SKM-1 (cell line): ENCODE results near the gene THOP1.
"Not testable (repeated sequence)": the region's sequence is repeated elsewhere in the genome, so short reads cannot be mapped to it uniquely, and the experiment has no call there.

Experiments used
- DNase-seq: peaks from one replicate; lab custom pipeline; 2025; ENCODE audit not compliant: unreplicated experiment; lab: John Stamatoyannopoulos, UW

THOP1 gene

DNA sequence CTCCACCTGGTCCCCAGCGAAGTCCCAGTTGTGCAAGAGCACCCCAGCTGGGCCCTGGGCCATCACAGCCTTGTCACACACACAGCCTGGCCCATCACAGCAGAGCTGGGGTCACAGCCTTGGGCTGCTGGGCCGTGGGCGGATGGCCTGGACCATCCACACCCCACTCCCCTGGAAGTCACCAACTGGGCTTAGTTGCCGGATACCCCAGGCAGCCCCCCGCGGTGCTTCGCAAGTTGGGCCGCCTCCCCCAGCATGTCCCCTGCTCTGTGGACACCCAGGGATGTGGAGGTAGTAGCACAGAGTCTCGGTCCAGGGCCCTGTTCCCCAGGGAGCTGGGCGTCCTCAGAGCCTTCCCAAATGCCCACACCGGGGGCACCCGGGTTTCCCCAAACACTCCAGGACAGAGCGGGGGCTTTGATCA lies 29.9 kb downstream of the THOP1 start:
- DNase-seq, result no peak

DNA sequence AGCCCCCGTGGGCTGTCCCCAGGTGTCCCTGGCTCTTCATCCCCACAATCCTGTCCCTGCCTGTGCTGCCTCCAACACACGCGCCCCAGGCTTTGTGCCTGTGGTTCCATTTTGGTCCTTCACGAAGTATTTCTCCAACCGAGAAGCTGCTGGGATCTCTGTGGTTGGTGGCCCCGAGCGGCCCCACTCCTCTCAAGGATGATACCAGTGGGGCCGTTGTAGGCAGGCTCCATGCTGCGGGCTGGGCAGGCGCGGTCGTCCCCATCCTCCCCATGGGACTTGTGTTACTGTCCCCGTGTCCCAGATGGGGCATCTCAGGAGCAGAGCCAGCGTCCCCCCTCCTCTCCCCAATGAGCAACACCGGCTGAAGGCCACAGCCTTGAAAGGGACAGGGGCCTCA lies 30.6 kb downstream of the THOP1 start:
- DNase-seq, result no peak

DNA sequence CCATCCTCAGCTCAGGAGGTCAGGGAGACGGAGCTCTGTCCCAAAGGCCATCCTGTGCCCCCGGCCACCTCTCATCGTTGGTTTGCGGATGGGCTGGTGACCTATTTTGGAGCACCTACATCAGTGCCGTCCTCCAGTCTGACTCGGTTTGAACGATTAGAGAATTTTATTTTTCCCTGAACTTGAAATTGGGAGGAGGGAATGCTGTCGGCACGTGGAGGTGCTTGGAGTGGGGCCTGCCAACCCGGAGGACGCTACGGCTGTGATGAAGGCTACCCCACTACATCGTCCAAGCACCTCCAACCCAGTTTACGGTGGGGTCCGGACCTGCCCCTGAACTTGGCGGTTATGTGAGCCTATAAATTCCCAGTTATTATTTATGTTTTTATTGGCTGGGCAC lies 31.3 kb downstream of the THOP1 start:
- DNase-seq, result no peak

DNA sequence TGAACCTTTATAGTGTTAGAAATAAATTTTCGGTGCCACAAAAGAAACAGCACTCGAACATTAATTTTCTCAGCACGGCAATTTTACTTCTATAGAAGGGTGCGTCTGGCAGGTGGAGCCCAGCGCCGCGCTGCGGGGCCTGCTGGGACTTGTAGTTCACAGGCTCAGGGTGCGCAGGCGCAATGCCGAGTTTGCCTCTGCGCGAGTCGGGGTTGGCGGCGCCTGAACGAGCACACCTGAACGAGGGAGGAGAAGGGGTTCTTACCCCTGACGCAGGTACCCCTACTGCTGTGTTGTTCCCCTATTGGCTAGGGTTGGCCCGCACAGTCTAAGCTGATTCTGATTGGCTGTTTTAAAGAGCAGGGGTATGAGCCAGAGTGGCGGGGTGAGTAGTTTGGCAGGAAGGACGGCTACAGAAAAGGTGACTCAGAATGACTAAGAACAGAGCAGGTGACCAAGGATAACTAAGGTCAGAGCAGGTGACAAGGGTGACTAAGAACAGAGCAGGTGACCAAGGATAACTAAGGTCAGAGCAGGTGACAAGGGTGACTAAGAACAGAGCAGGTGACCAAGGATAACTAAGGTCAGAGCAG lies 32.0 kb downstream of the THOP1 start:
- DNase-seq, result not testable (repeated sequence)

DNA sequence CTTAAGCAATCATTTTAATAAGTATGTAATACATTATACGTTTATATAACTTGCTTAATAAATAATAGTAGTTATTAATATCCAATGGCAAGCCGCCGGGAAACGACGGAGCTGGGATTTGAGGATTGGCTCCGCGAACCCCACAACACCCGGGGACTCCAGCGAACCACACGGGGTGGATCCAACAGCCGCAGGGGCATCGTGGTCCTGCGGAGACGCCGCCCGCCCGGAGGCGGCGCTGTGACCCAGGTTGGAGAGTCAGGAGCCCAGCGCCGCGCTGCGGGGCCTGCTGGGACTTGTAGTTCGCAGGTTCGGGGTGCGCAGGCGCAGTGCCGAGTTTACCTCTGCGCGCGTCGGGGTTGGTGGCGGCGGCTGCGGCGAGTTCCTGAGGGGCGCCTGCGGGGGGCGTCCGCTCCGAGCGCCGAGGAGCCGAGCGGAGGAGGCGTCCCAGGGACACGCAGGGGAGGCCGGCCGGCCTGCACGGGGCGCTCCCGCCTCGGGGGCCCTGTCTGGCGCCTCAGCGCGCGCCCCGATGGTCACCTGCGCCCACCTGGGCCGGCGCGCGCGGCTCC lies 34.3 kb downstream of the THOP1 start, which contains the start of gene ZNF554:
Gene ZNF554 (plus strand): TSS at position 329 of the 572 bp plus-strand sequence. CDS start 204 bp downstream, at position 533.
- DNase-seq, result peak; percentile 76

DNA sequence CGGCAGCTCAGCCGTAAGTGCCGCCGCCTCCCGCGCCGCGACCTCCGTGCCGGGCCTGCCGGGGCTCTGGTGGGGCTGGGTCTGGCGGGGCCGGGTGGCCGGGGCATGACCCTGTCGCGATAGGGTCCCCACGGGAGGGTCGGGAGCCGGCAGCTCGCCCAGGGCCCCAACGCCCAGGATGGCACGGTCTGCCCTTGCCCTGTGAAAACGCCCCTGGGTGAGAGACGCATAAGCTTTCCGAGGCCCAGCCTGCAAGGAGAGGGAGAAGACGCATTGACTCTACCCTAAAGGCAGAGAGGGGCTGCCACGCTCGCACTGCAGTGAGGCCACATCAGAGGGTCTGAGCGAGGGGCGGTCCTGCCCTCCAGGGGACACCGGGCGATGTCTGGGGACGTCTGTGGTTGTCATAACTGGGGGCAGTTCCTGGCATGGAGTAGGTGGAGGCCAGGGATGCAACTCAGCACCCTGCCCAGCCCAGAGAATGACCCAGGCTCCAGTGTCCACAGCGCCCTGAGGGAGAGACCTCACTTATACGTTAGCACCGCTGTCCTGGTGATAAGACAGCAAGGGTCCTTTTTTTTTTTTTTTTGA lies 34.9 kb downstream of the THOP1 start:
- no peak for DNase-seq

DNA sequence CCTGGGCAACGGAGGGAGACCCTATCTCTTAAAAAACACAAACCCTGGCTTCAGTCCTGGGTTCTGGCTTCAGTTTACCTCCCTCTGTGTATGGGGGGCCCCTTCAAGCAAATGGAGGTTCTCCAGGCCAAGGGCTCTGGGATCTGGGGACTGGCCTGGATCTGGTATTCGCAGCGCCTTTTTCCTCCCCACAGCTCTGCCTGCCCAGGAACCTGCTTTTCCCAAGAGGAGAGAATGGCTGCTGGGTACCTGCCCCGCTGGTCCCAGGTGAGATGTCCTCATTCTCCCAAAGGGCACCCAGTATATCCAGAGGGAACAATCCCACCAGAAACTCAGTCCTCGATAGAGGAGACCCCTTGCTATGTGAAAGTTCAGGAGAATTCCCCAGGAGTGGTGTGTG lies 37.5 kb downstream of the THOP1 start:
- no peak for DNase-seq

DNA sequence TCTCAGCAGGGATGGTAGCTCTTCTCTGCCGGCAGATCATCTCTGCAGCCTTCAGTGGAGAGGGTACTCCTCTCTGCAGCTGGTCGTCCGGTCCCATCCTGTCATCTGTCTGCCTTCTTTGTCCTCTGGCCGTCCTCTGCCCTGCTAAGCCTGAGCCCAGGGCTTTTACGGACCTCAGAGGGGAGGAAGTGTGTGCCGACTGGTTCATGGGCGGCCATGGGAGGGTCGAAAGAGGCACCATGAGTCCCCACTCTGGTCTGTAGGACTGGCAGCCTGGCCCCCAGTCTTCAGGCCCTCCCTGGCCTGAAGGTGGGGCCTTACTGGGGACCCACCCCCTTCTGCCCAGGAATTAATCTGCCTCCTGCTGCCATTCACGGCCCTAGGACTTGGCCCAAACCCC lies 38.3 kb downstream of the THOP1 start:
- no peak for DNase-seq

DNA sequence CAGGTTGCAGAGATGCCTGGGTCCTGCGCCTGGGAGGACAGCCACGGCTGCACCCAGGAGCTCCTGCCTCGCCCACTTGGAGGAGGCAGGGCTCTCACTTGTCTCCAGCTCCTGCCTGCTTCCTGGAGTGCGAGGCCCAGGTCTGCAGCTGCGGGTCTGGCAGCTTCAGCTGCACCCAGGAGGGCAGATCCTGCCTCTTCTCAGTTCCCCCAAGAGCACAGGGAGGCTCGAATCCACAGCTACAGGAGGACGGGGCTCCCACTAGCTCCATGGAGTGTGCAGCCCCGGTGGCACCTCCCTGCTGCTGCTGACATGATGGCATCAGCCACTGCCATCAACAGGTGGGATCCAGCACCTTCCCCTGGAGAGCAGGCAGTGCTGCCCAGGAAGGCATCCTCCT lies 38.8 kb downstream of the THOP1 start:
- DNase-seq, result no peak

DNA sequence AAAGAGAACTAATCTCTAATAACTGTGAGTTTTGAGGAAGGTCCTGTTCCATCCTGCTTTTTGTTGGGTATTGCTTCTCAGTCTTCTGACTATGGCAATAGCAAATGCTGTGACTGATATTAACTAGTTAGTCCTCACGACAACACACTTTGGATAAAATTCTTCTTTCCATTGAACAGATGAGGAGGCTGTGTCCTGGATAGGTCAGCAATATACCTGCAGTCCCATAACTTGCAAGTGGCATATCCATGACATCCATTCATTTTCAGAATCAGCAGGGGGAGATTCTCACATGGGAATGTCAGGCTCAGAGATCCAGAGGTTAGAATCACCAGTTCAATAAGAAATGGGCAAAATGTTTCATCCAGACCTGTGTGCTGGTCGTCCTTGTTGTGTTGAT lies 41.7 kb downstream of the THOP1 start:
- no peak for DNase-seq

DNA sequence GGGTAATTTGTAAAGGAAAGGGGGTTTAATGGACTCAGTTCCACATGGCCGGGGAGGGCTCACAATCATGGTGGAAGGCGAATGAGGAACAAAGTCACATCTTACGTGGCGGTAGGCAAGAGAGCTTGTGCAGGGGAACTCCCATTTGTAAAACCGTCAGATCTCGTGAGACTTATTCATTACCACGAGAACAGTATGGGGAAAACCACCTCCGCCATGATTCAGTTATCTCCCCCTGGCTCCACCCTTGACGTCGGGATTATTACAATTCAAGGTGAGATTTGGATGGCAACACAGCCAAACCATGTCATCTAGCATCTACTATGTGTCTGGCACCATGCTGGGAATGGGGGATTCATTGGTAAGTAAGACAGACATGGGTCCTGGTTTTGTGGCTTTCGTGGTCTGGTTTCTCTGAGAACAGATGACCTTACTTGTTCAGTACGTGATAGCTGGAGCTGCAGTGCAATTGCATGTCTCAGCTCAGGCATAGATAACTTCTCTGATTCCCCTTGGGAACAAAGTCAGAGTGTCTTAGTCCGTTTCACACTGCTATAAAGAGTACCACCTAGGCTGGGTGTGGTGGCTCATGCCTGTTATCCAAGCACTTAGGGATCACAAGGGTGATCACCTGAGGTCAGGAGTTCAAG lies 42.7 kb downstream of the THOP1 start:
- DNase-seq, result no peak

DNA sequence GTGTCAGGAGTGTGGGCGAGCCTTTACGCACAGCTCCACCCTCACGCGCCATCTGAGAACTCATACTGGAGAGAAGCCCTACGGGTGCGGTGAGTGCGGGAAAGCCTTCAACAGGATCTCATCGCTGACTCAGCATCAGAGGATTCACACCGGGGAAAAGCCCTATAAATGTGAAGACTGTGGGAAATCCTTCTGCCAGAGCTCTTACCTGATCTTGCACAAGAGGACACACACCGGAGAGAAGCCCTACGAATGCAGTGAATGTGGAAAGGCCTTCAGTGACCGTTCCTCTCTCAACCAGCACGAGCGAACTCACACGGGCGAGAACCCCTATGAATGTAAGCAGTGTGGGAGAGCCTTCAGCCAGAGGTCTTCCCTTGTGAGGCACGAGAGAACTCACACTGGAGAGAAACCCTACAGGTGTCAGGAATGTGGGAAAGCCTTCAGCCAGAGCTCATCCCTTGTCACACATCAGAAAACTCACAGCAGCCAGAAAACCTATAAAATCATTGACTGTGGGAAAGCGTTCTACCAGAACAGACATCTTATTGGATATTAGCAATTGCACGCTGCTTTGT lies 49.1 kb downstream of the THOP1 start:
- DNase-seq, result no peak

DNA sequence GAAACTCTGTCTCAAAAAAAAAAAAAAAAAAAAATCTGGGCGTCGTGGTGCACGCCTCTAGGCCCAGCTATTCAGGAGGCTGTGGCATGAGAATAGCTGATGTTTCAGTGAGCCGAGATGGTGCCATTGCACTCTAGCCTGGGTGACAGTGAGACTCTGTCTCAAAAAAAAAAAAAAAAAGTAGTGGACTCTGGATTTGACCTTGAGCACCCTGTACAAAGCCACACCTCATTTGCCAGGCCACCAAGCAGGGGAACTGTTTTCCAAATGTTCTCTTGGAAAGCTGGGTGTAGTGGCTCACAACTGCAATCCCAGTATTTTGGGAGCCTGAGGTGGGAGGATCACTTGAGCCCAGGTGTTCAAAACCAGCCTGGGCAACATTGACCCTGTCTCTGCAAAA lies 52.1 kb downstream of the THOP1 start:
- no peak for DNase-seq

DNA sequence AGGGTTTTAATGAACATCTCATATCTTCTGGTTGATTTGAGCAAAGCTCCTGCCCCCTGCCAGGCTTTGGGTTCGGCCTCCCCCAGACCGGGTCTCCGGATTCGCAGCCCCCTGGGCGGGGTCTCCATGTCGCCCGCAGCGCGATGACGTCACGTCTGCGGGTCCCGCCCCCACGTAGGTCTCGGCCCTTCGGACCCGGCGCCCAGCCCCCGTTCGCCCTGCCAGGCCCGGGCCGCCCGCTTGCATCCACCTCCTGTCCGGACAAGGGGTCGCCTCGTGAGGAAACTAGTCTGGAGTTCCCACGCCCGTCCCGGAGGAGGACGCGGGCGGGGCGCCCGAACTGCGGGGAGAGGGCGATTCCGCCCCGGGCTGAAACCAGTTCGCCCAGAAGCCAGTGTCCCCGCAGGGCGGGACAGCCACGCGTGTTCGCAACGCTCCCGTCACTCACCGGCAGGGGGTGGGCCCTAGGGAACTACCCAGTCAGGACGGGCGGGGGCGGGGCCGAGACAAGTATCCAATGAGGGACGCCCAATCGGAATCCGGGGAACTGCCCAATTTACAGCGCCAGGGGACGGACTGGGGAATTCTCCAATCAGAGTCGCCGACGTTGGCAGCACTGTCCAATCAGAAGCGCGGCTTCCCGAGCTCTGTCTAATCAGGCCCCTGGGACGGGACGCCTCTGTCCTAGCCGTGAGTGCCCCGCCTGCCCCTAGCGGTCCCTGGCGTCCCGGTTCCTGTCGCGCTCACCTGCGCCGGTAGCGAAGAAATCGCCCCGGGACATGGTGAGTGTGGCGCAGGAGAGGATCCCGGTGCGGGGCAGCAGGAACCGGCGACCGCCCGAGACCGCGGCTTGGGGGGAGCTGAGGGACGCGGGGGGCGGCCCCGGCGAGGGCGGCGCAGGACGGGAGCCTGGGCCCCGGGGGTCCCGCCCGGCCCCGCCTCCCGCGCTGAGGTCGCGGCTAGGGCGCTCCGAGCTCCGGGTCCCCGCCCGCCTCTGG lies 55.8 kb downstream of the THOP1 start, which contains the start of gene ZNF555:
Gene ZNF555 (plus strand): TSS at position 682 of the 998 bp plus-strand sequence. CDS start 98 bp downstream, at position 780.
- peak; percentile 99 for DNase-seq

DNA sequence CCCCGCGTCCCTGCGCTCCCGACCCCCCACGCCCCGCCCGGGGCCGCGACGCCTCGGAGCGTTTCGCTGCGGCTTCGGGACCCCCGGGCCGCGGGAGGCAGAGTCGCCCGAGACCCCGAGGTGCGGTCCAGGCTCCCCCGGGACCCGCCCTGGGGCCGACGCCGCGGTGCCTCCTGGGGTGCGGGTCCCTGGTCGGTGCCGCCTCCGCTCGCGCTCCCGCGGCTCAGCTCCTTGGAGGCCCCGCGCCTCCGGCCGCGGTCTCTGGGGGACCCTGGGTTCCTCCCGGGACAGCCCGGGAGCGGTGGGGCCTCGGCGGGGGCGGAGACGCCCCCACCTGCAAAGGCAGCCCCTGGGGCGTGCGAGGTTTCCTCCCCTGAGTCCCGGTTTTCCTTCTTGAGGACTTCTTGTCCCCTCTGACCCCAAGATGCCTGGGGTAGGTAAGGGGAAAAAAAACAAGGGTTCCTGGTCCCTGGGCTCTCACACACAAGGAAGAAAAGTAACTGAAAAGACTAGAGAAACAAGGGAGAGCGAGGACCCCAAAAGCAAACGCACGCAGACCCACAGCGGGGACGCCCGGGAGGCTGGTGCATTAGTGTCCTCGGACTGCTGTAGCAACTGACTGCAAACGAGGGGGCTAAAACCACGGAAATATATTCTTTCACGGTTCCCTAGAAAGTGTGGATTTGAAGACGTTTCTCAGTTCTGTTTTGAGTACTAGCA lies 56.7 kb downstream of the THOP1 start:
- no peak for DNase-seq

DNA sequence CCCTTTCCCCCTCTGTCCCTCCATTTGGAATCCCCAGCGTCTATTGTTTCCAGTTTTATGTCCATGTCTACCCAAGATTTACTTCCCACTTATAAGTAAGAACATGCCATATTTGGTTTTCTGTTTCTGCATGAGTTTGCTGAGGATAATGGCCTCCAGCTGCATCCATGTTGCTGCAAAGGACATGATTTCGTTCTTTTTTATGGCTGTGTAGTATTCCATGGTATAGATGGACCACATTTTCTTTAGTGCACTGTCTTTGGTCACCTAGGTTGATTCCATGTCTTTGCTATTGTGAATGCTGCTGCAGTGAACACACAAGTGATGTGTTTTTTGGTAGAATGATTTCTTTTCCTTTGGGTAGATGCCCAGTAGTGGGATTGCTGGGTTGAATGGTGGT lies 59.8 kb downstream of the THOP1 start:
- no peak for DNase-seq

DNA sequence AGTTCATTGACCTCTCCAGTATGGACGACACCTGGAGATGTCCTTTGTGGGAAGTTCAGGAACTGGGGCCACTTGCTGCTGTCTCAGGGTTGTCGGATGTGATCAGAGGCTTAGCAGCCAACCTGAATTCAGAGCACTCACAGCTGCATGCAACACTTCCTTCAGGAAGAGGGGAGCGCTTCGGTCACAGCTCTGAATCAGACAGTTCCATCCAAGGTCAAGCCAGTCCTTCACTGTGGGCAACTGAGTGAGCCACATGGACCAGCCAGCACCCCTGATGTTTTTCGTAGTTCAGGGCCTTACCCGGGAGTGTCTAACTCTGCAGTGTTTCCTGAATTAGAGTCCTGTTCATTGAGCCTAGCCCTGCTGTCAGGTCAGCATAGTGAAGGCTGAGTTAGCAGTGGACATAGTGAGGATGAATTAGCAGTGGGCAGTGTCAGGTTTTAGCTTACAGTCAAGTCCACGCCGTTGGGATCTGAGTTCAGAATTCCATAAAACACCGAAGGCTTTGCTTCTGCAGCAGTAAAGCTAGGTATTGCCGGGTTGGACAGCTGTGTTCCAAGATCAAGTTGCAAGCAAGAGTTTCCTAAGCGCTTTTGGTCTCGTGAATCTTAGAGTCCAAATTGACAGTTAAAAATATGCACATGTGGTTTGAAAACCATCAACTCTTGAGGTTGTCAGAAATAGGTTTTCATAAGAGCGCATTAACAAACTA lies 61.0 kb downstream of the THOP1 start:
- no peak for DNase-seq

DNA sequence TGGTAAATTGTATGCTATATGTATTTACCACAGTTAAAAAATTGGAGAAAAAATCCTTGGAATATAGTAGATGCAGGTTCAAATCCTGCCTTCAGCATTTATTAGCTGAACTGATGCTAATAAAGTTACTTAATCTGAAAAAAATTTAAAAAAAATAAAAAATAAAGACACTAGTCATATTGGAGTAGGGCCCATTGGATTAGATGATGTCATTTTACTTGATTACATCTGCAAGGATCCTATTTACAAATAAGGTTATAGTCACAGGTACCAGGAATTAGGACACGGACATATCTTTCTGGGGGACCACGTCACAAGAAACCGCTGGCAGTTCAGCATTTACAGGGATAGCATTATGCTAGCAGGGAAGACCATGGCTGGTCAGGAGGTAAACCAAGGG lies 62.2 kb downstream of the THOP1 start:
- no peak for DNase-seq

DNA sequence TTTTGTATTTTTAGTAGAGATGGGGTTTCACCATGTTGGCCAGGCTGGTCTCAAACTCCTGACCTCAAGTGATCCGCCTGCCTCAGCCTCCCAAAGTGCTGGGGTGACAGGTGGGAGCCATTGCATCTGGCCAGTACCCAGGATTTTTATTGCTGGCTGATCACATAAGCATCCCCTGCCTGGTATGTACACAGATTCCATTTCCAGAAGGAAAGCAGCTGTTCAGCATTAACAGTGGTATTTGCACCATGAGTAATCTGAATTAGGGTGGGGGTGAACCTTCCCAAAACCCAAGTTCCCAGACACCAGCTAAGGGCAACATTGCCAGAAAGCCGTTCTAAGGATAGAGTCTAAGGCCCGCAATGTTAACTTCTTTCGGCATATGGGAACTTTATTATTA lies 63.3 kb downstream of the THOP1 start:
- no peak for DNase-seq
